Right lobe of liver (tissue), 4 donors: ENCODE data around the gene VWA5B1.

Source experiments
- CTCF ChIP-seq, 4 donors: fragments of 200-600 bp in 3 of 4; fragments of 450-650 bp in 1 of 4; IDR thresholded peaks; one replicate each; pipeline versions ENCODE4 v1.5.1 to v1.8.0; 2016 to 2022; ENCODE audit warnings: antibody characterized with exemption in 4 of 4, mild to moderate bottlenecking in 2 of 4
- POLR2A ChIP-seq: fragments of 450-650 bp; IDR thresholded peaks from one replicate; pipeline ENCODE4 v1.6.1; 2017; ENCODE audit warnings: antibody characterized with exemption, mild to moderate bottlenecking
- donor health status: DM: no; HTN: no; CAD: no.
- donor health status: DM: no; HTN: no; CAD: no.
- donor health status: DM: no; HTN: yes; CAD: no.

- TF ChIP-seq CTCF (IDR thresholded peaks at IDR 0.05) (no peak), POLR2A (no peak)
Observed at GRCh38 chr1:20353836-20354235, 63.2 kb downstream of the VWA5B1 start.
